H1 (cell line): ENCODE measurements around the gene LRP3. TPM values are rescaled to one million over a fixed set of nuclear protein-coding genes. Genes with fewer than 3 reads are reported as not detected.
A peak's percentile ranks its signal among the peaks of the same experiment; 100 is the strongest.

Experiments
- CTCF ChIA-PET: fragments of 300-600 bp; sonication (Branson Sonifier 250); formaldehyde crosslinking; loops from one replicate; lab custom pipeline; 2021; ENCODE audit not compliant: partially characterized antibody; lab: Charles Lee
- POLR2A ChIA-PET: fragments of 300-600 bp; sonication (Branson Sonifier 250); formaldehyde crosslinking; loops from one replicate; lab custom pipeline; 2021; ENCODE audit warnings: inconsistent platforms; ENCODE audit not compliant: partially characterized antibody; lab: Charles Lee
- DNase-seq, 2 experiments: peaks; one replicate each; pipeline versions ENCODE4 v3.0.0 to v3.0.0-alpha.2; 2010 to 2022; ENCODE audit warnings: low spot score in 2 of 2, low read depth in 1 of 2, mixed read lengths in 1 of 2
- FAIRE-seq: peaks from 2 replicates; lab custom pipeline; 2011; peaks lifted over from hg19 to GRCh38; lab: Jason Lieb, UNC
- H2AFZ ChIP-seq: 2 replicates; pipeline ENCODE4 v1.8.1; 2012; ENCODE audit warnings: low read length, inconsistent platforms
- H2AK5ac ChIP-seq: 2 replicates; pipeline ENCODE4 v1.6.1; 2013; ENCODE audit warnings: low read depth, low read length
- H2BK120ac ChIP-seq: replicated peaks from 2 replicates; pipeline ENCODE3; 2013; ENCODE audit warnings: low read depth, low read length, inconsistent platforms
- H2BK12ac ChIP-seq: 2 replicates; pipeline ENCODE4 v1.6.1; 2013; ENCODE audit warnings: low read depth, low read length
- H2BK15ac ChIP-seq: 2 replicates; pipeline ENCODE4 v1.6.1; 2013; ENCODE audit warnings: low read length
- H2BK20ac ChIP-seq: 2 replicates; pipeline ENCODE4 v1.6.1; 2013; ENCODE audit warnings: low read length
- H2BK5ac ChIP-seq: 2 replicates; pipeline ENCODE4 v1.6.1; 2013; ENCODE audit warnings: low read depth, low read length
- H3K14ac ChIP-seq: 2 replicates; pipeline ENCODE4 v1.6.1; 2013; ENCODE audit warnings: inconsistent platforms; ENCODE audit not compliant: insufficient read length
- H3K18ac ChIP-seq: 2 replicates; pipeline ENCODE4 v1.6.1; 2013; ENCODE audit warnings: low read length; ENCODE audit errors: extremely low read depth
- H3K23ac ChIP-seq: 2 replicates; pipeline ENCODE4 v1.6.1; 2013; ENCODE audit warnings: inconsistent platforms; ENCODE audit not compliant: insufficient read length
- H3K23me2 ChIP-seq: 2 replicates; pipeline ENCODE4 v1.6.1; 2013; ENCODE audit warnings: low read depth, low read length
- H3K27ac ChIP-seq: 2 replicates; pipeline ENCODE4 v1.6.1; 2011; ENCODE audit warnings: low read depth, low read length, inconsistent platforms
- H3K27me3 ChIP-seq, 4 experiments: replicated peaks in 1 of 4; 1 replicate in 1 of 4; 2 replicates in 3 of 4; pipeline versions ENCODE4 v1.6.1 to v1.8.1; 2011 to 2013; ENCODE audit warnings: low read length in 3 of 4, mild to moderate bottlenecking in 3 of 4, inconsistent platforms in 2 of 4, mixed read lengths in 2 of 4, moderate library complexity in 1 of 4; ENCODE audit not compliant: control insufficient read depth in 3 of 4, insufficient read depth in 3 of 4; ENCODE audit errors: extremely low read depth in 1 of 4
- H3K36me3 ChIP-seq, 4 experiments: 2 replicates each; pipeline versions ENCODE4 v1.6.1 to v1.8.1; 2011 to 2013; ENCODE audit warnings: mild to moderate bottlenecking in 4 of 4, low read length in 3 of 4, moderate library complexity in 2 of 4, control low read depth in 1 of 4, inconsistent platforms in 1 of 4; ENCODE audit not compliant: insufficient read depth in 4 of 4, control insufficient read depth in 2 of 4
- H3K4ac ChIP-seq: replicated peaks from 2 replicates; pipeline ENCODE3; 2013; ENCODE audit warnings: low read length, low read depth, mixed read lengths, inconsistent platforms; ENCODE audit not compliant: insufficient read length
- H3K4me1 ChIP-seq, 4 experiments: replicated peaks in 1 of 4; 1 replicate in 1 of 4; 2 replicates in 3 of 4; pipeline versions ENCODE4 v1.6.1 to v1.8.1; 2011 to 2013; ENCODE audit warnings: low read length in 3 of 4, inconsistent platforms in 2 of 4, mixed read lengths in 1 of 4; ENCODE audit not compliant: insufficient read depth in 4 of 4, control insufficient read depth in 3 of 4
- H3K4me2 ChIP-seq, 2 experiments: 2 replicates each; pipeline versions ENCODE4 v1.6.1 to v1.8.1; 2011 to 2013; ENCODE audit warnings: low read depth in 2 of 2, low read length in 2 of 2, control low read depth in 1 of 2, inconsistent platforms in 1 of 2, mild to moderate bottlenecking in 1 of 2; ENCODE audit not compliant: insufficient read depth in 1 of 2
- H3K4me3 ChIP-seq, 4 experiments: fragments of 200-600, 300-600 bp in 1 of 4; sonication (generic), shearing (Covaris generic), sonication (Bioruptor Twin) in 1 of 4; 2 replicates each; pipeline versions ENCODE4 v1.5.1 to v1.8.1; 2011 to 2016; ENCODE audit warnings: low read length in 4 of 4, low read depth in 3 of 4, control low read depth in 2 of 4, inconsistent platforms in 2 of 4, mild to moderate bottlenecking in 2 of 4, mixed read lengths in 1 of 4, moderate library complexity in 1 of 4; ENCODE audit not compliant: insufficient read depth in 2 of 4; ENCODE audit errors: extremely low read depth in 1 of 4
- H3K56ac ChIP-seq: replicated peaks from 2 replicates; pipeline ENCODE3; 2013; ENCODE audit warnings: low read depth, mild to moderate bottlenecking, mixed read lengths, low read length, inconsistent platforms; ENCODE audit not compliant: insufficient read length
- H3K79me1 ChIP-seq: 2 replicates; pipeline ENCODE4 v1.6.1; 2013; ENCODE audit warnings: low read depth, low read length, control low read depth
- H3K79me2 ChIP-seq, 2 experiments: 2 replicates each; pipeline versions ENCODE4 v1.6.1 to v1.8.1; 2012 to 2013; ENCODE audit warnings: low read length in 2 of 2, mild to moderate bottlenecking in 2 of 2, inconsistent platforms in 1 of 2; ENCODE audit not compliant: insufficient read depth in 2 of 2, control insufficient read depth in 1 of 2
- H3K9ac ChIP-seq, 4 experiments: replicated peaks in 1 of 4; 1 replicate in 1 of 4; 2 replicates in 3 of 4; pipeline versions ENCODE4 v1.6.1 to v1.8.1; 2011 to 2013; ENCODE audit warnings: low read depth in 3 of 4, low read length in 3 of 4, control low read depth in 2 of 4, mild to moderate bottlenecking in 2 of 4, moderate library complexity in 2 of 4, inconsistent platforms in 1 of 4; ENCODE audit errors: extremely low read depth in 1 of 4
- H3K9me3 ChIP-seq, 2 experiments: 2 replicates each; pipeline versions ENCODE4 v1.6.1 to v1.8.1; 2012 to 2013; ENCODE audit warnings: mild to moderate bottlenecking in 2 of 2, moderate library complexity in 2 of 2, control low read depth in 1 of 2, inconsistent platforms in 1 of 2, low read depth in 1 of 2, low read length in 1 of 2, mixed read lengths in 1 of 2; ENCODE audit not compliant: insufficient read depth in 2 of 2
- H4K20me1 ChIP-seq, 2 experiments: replicated peaks in 1 of 2; 2 replicates each; pipeline versions ENCODE3 to v1.8.1; 2011 to 2013; ENCODE audit warnings: inconsistent platforms in 2 of 2, low read length in 2 of 2, mild to moderate bottlenecking in 1 of 2; ENCODE audit not compliant: insufficient read depth in 2 of 2, control insufficient read depth in 1 of 2
- H4K5ac ChIP-seq: 2 replicates; pipeline ENCODE4 v1.6.1; 2013; ENCODE audit warnings: low read length, low read depth, mixed read lengths, inconsistent platforms; ENCODE audit not compliant: insufficient read length
- H4K8ac ChIP-seq: 2 replicates; pipeline ENCODE4 v1.8.0; 2013; ENCODE audit warnings: mild to moderate bottlenecking, moderate library complexity, low read length, inconsistent platforms; ENCODE audit not compliant: insufficient read depth; ENCODE audit errors: extremely low read depth
- H4K91ac ChIP-seq: replicated peaks from 2 replicates; pipeline ENCODE3; 2013; ENCODE audit warnings: low read length, mixed read lengths, inconsistent platforms; ENCODE audit not compliant: insufficient read length
- BRCA1 ChIP-seq: IDR thresholded peaks from 2 replicates; pipeline ENCODE4 v1.6.1; 2012; ENCODE audit warnings: low read depth, low read length, improper control_type of control experiment
- CBX5 ChIP-seq: fragments of 300-800, 300-1000 bp; sonication (generic); IDR thresholded peaks from 2 replicates; pipeline ENCODE4 v1.7.1; 2016; ENCODE audit warnings: antibody characterized with exemption, low read length, low read depth
- CHD2 ChIP-seq: IDR thresholded peaks from 2 replicates; pipeline ENCODE4 v1.6.1; 2012; ENCODE audit warnings: low read length, improper control_type of control experiment
- E2F6 ChIP-seq: IDR thresholded peaks from 2 replicates; pipeline ENCODE4 v1.6.1; 2012; ENCODE audit warnings: inconsistent platforms
- EP300 ChIP-seq, 2 experiments: IDR thresholded peaks; 1 replicate in 1 of 2; 2 replicates in 1 of 2; pipeline ENCODE4 v1.6.1; 2011 to 2012; ENCODE audit warnings: low read depth in 2 of 2, low read length in 2 of 2, mild to moderate bottlenecking in 2 of 2, borderline replicate concordance in 1 of 2, inconsistent platforms in 1 of 2, moderate library complexity in 1 of 2
- GTF2F1 ChIP-seq: IDR thresholded peaks from 2 replicates; pipeline ENCODE4 v1.6.1; 2012; ENCODE audit warnings: low read depth, low read length, improper control_type of control experiment, borderline replicate concordance
- MAFK ChIP-seq: IDR thresholded peaks from 2 replicates; pipeline ENCODE4 v1.6.1; 2012; ENCODE audit warnings: low read depth, mild to moderate bottlenecking, improper control_type of control experiment, low read length
- POLR2AphosphoS5 ChIP-seq: IDR thresholded peaks from 2 replicates; pipeline ENCODE4 v1.6.1; 2011; ENCODE audit warnings: low read depth, low read length
- POU5F1 ChIP-seq: IDR thresholded peaks from 2 replicates; pipeline ENCODE4 v1.6.1; 2011; ENCODE audit warnings: low read depth, mild to moderate bottlenecking, low read length, moderate library complexity
- SIRT6 ChIP-seq: IDR thresholded peaks from one replicate; pipeline ENCODE4 v1.7.1; 2012; ENCODE audit warnings: low read length, inconsistent platforms
- TAF7 ChIP-seq: optimal IDR thresholded peaks from 2 replicates; pipeline ENCODE3; 2011; ENCODE audit warnings: low read depth, mild to moderate bottlenecking, inconsistent platforms, low read length, moderate library complexity, borderline replicate concordance
- TEAD4 ChIP-seq: IDR thresholded peaks from 2 replicates; pipeline ENCODE4 v1.6.1; 2012; ENCODE audit warnings: low read depth, low read length, inconsistent platforms, mixed read lengths
- ZNF274 ChIP-seq: IDR thresholded peaks from 2 replicates; pipeline ENCODE4 v1.7.0; 2012; ENCODE audit warnings: low read length, borderline replicate concordance; ENCODE audit errors: extremely low read depth
- WGBS, 2 experiments: shearing (Covaris generic) in 1 of 2; methylation state at CpG; one replicate each; pipeline versions ENCODE4 v1.1.6 to v1.1.7; 2013 to 2015; ENCODE audit warnings: low lambda C conversion rate in 2 of 2, mixed read lengths in 2 of 2, inconsistent platforms in 1 of 2, low coverage in 1 of 2, missing lambda C conversion rate in 1 of 2; ENCODE audit not compliant: insufficient replicate concordance in 2 of 2, insufficient coverage in 1 of 2, insufficient read length in 1 of 2; ENCODE audit errors: extremely low coverage in 1 of 2, missing lambda C conversion rate in 1 of 2; 5-methylcytosine and 5-hydroxymethylcytosine counted together
- polyA plus RNA-seq, 7 experiments: library from polyadenylated mRNA; depleted of rRNA in 3 of 7; stranded (reverse) in 5 of 7; unstranded in 2 of 7; fragments of >200 nt in 5 of 7; fragments of 200-250 nt in 2 of 7; gene quantifications; 1 replicate in 5 of 7; 2 replicates in 1 of 7; 4 replicates in 1 of 7; pipeline versions ENCODE4 v1.2.1 to v1.2.3, GENCODE V29; 2011 to 2013; ENCODE audit warnings: missing spikeins in 2 of 7, mixed read lengths in 2 of 7
- total RNA-seq: library from RNA; stranded (reverse); fragmentation: NEBNext Ultra II Directional; extraction: Animal tissue kit (Norgen Biotek cat#: 25700); gene quantifications from 2 replicates; pipeline ENCODE4 v1.2.1, GENCODE V29; 2021

Gene LRP3
- total and polyA plus RNA-seq, 2 of the 8 experiments (the other 6 are each of a cell fraction or from before 2014, with no cell fraction given), result 30.3 to 33.7 TPM

- H4K91ac ChIP-seq, result no peak overlapping the region
- peak overlapping the region; percentile 75 for H4K8ac ChIP-seq
- H2BK20ac ChIP-seq, result no peak overlapping the region
- H2BK15ac ChIP-seq, result no peak overlapping the region
- ChIA-PET POLR2A (interaction anchor here (1.0 to 3.1 kb wide), 2 partner anchors 13 to 122 kb away, joined by 3 to 9 read pairs; partner anchors contain the start of gene CEBPG), CTCF (interaction anchor here (0.8 kb wide), 1 partner anchor 39 kb away, joined by 3 read pairs; no protein-coding TSS in a partner anchor)
- no peak overlapping the region for H2AFZ ChIP-seq
- H3K14ac ChIP-seq, result no peak overlapping the region
- no peak overlapping the region for H3K9ac ChIP-seq
- H2BK120ac ChIP-seq, result no peak overlapping the region
- no peaks in the 10 kb centered on the region; a peak in 1 of 7 replicates for H3K27me3 ChIP-seq
- H3K4ac ChIP-seq, result no peak overlapping the region
- DNase-seq (no peak), FAIRE-seq (no peak)
- no peak overlapping the region for H2AK5ac ChIP-seq
- H3K4me1 ChIP-seq, result peaks cover 0 to 4% (median under 1%) of the 10 kb centered on the region in 4 experiments; a peak in 5 of 7 replicates
- no peak overlapping the region for H4K5ac ChIP-seq
- H3K56ac ChIP-seq, result no peak overlapping the region
- peaks cover 13% of the 10 kb centered on the region; the same call in 1 of the 2 replicates for H3K23me2 ChIP-seq
- no peaks in the 10 kb centered on the region for H3K79me2 ChIP-seq
- H3K27ac ChIP-seq, result no peak overlapping the region
- no peak overlapping the region for H2BK12ac ChIP-seq
- WGBS, 2 experiments, result 83% methylated on average over 17 of the region's 17 CpGs; no CpG with 5 or more reads in 1 of the 2 experiments
- no peak overlapping the region for H2BK5ac ChIP-seq
- no peak overlapping the region for H3K18ac ChIP-seq
- peaks cover 0 to 12% of the 10 kb centered on the region in 2 experiments for H4K20me1 ChIP-seq
- H3K23ac ChIP-seq, result no peak overlapping the region
- no peaks in the 10 kb centered on the region for H3K9me3 ChIP-seq
- H3K4me3 ChIP-seq, result no peak overlapping the region
- H3K36me3 ChIP-seq, result no peaks in the 10 kb centered on the region
- H3K4me2 ChIP-seq, result no peak overlapping the region
- H3K79me1 ChIP-seq, result peaks cover 6% of the 10 kb centered on the region; the same call in 1 of the 2 replicates
- TF ChIP-seq BRCA1, result no peak
- TF ChIP-seq POLR2AphosphoS5, result no peak
- no peak for TF ChIP-seq GTF2F1
- TF ChIP-seq CHD2, result no peak
- TF ChIP-seq SIRT6, result no peak
- TF ChIP-seq EP300 (IDR thresholded peaks at IDR 0.05; ENCODE audit: borderline replicate concordance in 1 of 2, low read depth in 2 of 2, low read length in 2 of 2), result no peak
- no peak for TF ChIP-seq TAF7
- TF ChIP-seq POU5F1, result no peak
- no peak for TF ChIP-seq E2F6
- no peak for TF ChIP-seq ZNF274
- TF ChIP-seq CBX5, result no peak
- TF ChIP-seq TEAD4, result no peak
- TF ChIP-seq MAFK, result no peak
Observed at GRCh38 chr19:33251526-33252090, 57.5 kb downstream of the LRP3 start.
